ENCODE results near the gene AGO4.

DNA sequence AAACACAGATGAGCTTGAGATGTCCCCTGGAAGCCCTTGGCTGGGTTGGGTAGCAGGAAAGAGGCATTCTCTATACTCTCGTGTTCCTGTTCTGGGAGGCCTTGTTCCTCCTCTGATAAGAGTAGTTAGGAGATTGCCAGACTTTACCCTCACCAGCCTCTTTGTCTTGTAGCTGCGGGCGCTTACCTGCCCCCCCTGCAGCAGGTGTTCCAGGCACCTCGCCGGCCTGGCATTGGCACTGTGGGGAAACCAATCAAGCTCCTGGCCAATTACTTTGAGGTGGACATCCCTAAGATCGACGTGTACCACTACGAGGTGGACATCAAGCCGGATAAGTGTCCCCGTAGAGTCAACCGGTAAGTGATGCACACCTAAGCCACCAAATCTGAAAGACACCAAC is 80.4 kb downstream of the AGO4 start:
- TF ChIP-seq FOXA1 (IDR thresholded peaks at IDR 0.05) (no peak), TAF1 (conservative IDR thresholded peaks at IDR 0.05) (no peak), JUND (IDR thresholded peaks at IDR 0.05) (no peak), EGR1 (IDR thresholded peaks at IDR 0.05; ENCODE audit: low read depth in 2 of 2) (no peak), GABPA (IDR thresholded peaks at IDR 0.05 in 1 of 2, conservative IDR thresholded peaks at IDR 0.05 in 1 of 2) (no peak)
- TF ChIP-seq, protein P1, sequence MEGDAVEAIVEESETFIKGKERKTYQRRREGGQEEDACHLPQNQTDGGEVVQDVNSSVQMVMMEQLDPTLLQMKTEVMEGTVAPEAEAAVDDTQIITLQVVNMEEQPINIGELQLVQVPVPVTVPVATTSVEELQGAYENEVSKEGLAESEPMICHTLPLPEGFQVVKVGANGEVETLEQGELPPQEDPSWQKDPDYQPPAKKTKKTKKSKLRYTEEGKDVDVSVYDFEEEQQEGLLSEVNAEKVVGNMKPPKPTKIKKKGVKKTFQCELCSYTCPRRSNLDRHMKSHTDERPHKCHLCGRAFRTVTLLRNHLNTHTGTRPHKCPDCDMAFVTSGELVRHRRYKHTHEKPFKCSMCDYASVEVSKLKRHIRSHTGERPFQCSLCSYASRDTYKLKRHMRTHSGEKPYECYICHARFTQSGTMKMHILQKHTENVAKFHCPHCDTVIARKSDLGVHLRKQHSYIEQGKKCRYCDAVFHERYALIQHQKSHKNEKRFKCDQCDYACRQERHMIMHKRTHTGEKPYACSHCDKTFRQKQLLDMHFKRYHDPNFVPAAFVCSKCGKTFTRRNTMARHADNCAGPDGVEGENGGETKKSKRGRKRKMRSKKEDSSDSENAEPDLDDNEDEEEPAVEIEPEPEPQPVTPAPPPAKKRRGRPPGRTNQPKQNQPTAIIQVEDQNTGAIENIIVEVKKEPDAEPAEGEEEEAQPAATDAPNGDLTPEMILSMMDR (IDR thresholded peaks at IDR 0.05; ENCODE audit: low read depth, low read length, missing input control) = no peak
- TF ChIP-seq, protein P2, sequence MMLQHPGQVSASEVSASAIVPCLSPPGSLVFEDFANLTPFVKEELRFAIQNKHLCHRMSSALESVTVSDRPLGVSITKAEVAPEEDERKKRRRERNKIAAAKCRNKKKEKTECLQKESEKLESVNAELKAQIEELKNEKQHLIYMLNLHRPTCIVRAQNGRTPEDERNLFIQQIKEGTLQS (IDR thresholded peaks at IDR 0.05) = no peak
